ENCODE measurements around the gene ZDHHC19.
"Not testable (repeated sequence)": the region's sequence is repeated elsewhere in the genome, so short reads cannot be mapped to it uniquely, and the experiment has no call there.

ZDHHC19 gene

GRCh38 chr3:196218155-196218712 is 7.0 kb upstream of the ZDHHC19 start:
- FAIRE-seq (no peak), DNase-seq (ENCODE audit: insufficient read length, low spot score) (no peak)
- no peak for TF ChIP-seq POLR2A (IDR thresholded peaks at IDR 0.05; ENCODE audit: low read depth, low read length)

- FAIRE-seq, result no peak
These were observed 6.3 kb upstream of the ZDHHC19 start for GRCh38 chr3:196217307-196218154.

GRCh38 chr3:196216681-196217211 is 5.5 kb upstream of the ZDHHC19 start:
- no peak for TF ChIP-seq POLR2A (IDR thresholded peaks at IDR 0.05; ENCODE audit: low read depth, low read length)
- FAIRE-seq, result no peak
- DNase-seq (ENCODE audit: insufficient read length, low spot score), result no peak

More at GRCh38 chr3:196217307-196218154, 6.3 kb upstream of the ZDHHC19 start:
- TF ChIP-seq POLR2A (IDR thresholded peaks at IDR 0.05; ENCODE audit: low read depth, low read length), result no peak
- no peak for DNase-seq (ENCODE audit: insufficient read length, low spot score)

- DNase-seq (ENCODE audit: insufficient read length, low spot score), result no peak
- no peak for FAIRE-seq
- no peak for TF ChIP-seq POLR2A (IDR thresholded peaks at IDR 0.05; ENCODE audit: low read depth, low read length)
These were observed 4.9 kb upstream of the ZDHHC19 start, which contains the start of gene SLC51A for GRCh38 chr3:196216089-196216564. Gene SLC51A, plus strand, starts transcription at chr3:196216534. Its CDS starts 179 bp downstream, at chr3:196216713.

GRCh38 chr3:196215493-196216020 is 4.4 kb upstream of the ZDHHC19 start:
- FAIRE-seq, result no peak
- no peak for TF ChIP-seq POLR2A (IDR thresholded peaks at IDR 0.05; ENCODE audit: low read depth, low read length)
- no peak for DNase-seq (ENCODE audit: insufficient read length, low spot score)

- DNase-seq (ENCODE audit: insufficient read length, low spot score) (no peak), FAIRE-seq (no peak)
- no peak for TF ChIP-seq POLR2A (IDR thresholded peaks at IDR 0.05; ENCODE audit: low read depth, low read length)
These were observed 3.7 kb upstream of the ZDHHC19 start for GRCh38 chr3:196214783-196215441.

- not testable (repeated sequence) for DNase-seq (ENCODE audit: insufficient read length, low spot score); FAIRE-seq
These were observed 1.1 kb downstream of the ZDHHC19 start for GRCh38 chr3:196209944-196210672.

- DNase-seq (ENCODE audit: insufficient read length, low spot score), result no peak
- no peak for TF ChIP-seq POLR2A (IDR thresholded peaks at IDR 0.05; ENCODE audit: low read depth, low read length)
- FAIRE-seq, result no peak
These were observed 2.1 kb downstream of the ZDHHC19 start for GRCh38 chr3:196208942-196209695.

GRCh38 chr3:196207833-196208607 is 3.2 kb downstream of the ZDHHC19 start:
- FAIRE-seq, result no peak

GRCh38 chr3:196207159-196207832 is 3.9 kb downstream of the ZDHHC19 start:
- FAIRE-seq (no peak), DNase-seq (ENCODE audit: insufficient read length, low spot score) (no peak)
- TF ChIP-seq POLR2A (IDR thresholded peaks at IDR 0.05; ENCODE audit: low read depth, low read length), result no peak

More at GRCh38 chr3:196207833-196208607, 3.2 kb downstream of the ZDHHC19 start:
- TF ChIP-seq POLR2A (IDR thresholded peaks at IDR 0.05; ENCODE audit: low read depth, low read length), result no peak
- DNase-seq (ENCODE audit: insufficient read length, low spot score), result no peak

- not testable (repeated sequence) for FAIRE-seq; DNase-seq (ENCODE audit: insufficient read length, low spot score)
These were observed 5.6 kb downstream of the ZDHHC19 start for GRCh38 chr3:196205442-196206205.

Data from H54 (cell line).